Measurements from ENCODE around the gene CCSER1.
A peak's percentile ranks its signal among the peaks of the same experiment; 100 is the strongest.

The CCSER1 gene
- 1.0 to 2.4 (median 1.9) reads per million in 3 donors for total RNA-seq

GRCh38 chr4:90127223-90127705 lies at the start of gene CCSER1:
Gene CCSER1 (plus strand): TSS chr4:90127394.
- Histone ChIP-seq H3K27me3 (replicated peaks; ENCODE audit: control insufficient read depth, insufficient read depth, low read length, poor library complexity, severe bottlenecking) (no peaks in the 10 kb centered on the region), H3K36me3 (ENCODE audit: control insufficient read depth, insufficient read depth, low read length) (no peaks in the 10 kb centered on the region), H3K27ac (ENCODE audit: insufficient read depth, low read length, poor library complexity, severe bottlenecking) (no peak within 1 kb of the TSS), H3K4me3 (ENCODE audit: insufficient read depth, low read depth, low read length, poor library complexity, severe bottlenecking) (peak within 1 kb of the TSS; percentile 51), H3K9me3 (ENCODE audit: control insufficient read depth, low read length) (no peaks in the 10 kb centered on the region), H3K4me1 (ENCODE audit: control insufficient read depth, insufficient read depth, low read length, poor library complexity, severe bottlenecking) (peaks cover 4% of the 10 kb centered on the region)
- peak; percentile 9 to 19 (median 11) for DNase-seq

DNA sequence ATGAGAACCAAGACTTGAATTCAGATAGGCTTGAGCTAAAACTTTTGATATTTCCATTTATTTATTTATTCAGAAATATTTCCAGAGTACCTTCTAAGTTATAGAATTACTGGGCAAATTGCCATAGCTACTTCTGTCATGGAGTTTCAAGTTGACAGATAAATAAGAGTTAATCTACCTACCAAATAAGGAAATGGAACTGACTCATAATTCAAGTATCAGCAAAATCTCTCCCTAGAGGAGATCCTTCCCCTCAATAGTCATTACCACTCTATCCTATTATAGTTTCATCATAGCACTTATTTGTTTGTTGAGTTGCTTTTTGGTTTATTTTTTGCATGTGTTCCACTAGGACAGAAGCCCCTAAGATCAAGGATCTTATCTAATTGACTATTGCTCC lies 48.8 kb upstream of the CCSER1 start:
- Histone ChIP-seq H3K36me3 (ENCODE audit: control insufficient read depth, insufficient read depth, low read length) (no peaks in the 10 kb centered on the region), H3K9me3 (ENCODE audit: control insufficient read depth, low read length) (no peaks in the 10 kb centered on the region), H3K4me1 (ENCODE audit: control insufficient read depth, insufficient read depth, low read length, poor library complexity, severe bottlenecking) (no peaks in the 10 kb centered on the region), H3K27ac (ENCODE audit: insufficient read depth, low read length, poor library complexity, severe bottlenecking) (no peak overlapping the region), H3K4me3 (ENCODE audit: insufficient read depth, low read depth, low read length, poor library complexity, severe bottlenecking) (no peak overlapping the region), H3K27me3 (replicated peaks; ENCODE audit: control insufficient read depth, insufficient read depth, low read length, poor library complexity, severe bottlenecking) (no peaks in the 10 kb centered on the region)
- DNase-seq: no peak

DNA sequence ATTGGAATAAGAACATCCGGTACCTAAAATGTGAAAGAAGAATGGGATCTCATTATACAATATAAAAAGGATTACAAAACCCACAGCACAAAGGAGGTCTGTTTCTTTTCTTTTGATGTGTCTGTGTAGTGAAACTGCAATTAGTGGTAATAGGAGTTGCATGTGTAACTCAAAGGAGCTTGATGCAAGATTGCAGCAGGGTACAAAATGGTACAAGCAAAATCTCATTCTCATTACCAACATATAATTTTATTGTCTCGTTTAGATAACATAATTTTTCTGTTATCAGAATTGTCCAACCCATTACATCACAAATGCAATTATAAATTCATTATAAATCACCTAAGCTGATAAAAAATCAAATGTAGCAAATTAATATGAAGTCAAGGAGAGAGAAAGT lies 47.1 kb upstream of the CCSER1 start:
- no peak for DNase-seq
- H3K27me3 ChIP-seq (replicated peaks; ENCODE audit: control insufficient read depth, insufficient read depth, low read length, poor library complexity, severe bottlenecking): no peaks in the 10 kb centered on the region
- H3K36me3 ChIP-seq (ENCODE audit: control insufficient read depth, insufficient read depth, low read length): no peaks in the 10 kb centered on the region
- H3K27ac ChIP-seq (ENCODE audit: insufficient read depth, low read length, poor library complexity, severe bottlenecking): no peak overlapping the region
- H3K4me3 ChIP-seq (ENCODE audit: insufficient read depth, low read depth, low read length, poor library complexity, severe bottlenecking): no peak overlapping the region
- H3K4me1 ChIP-seq (ENCODE audit: control insufficient read depth, insufficient read depth, low read length, poor library complexity, severe bottlenecking): no peaks in the 10 kb centered on the region
- no peaks in the 10 kb centered on the region for H3K9me3 ChIP-seq (ENCODE audit: control insufficient read depth, low read length)

GRCh38 chr4:90081432-90082144 lies 45.6 kb upstream of the CCSER1 start:
- no peaks in the 10 kb centered on the region for H3K4me1 ChIP-seq (ENCODE audit: control insufficient read depth, insufficient read depth, low read length, poor library complexity, severe bottlenecking)
- no peaks in the 10 kb centered on the region for H3K9me3 ChIP-seq (ENCODE audit: control insufficient read depth, low read length)
- H3K27ac ChIP-seq (ENCODE audit: insufficient read depth, low read length, poor library complexity, severe bottlenecking): no peak overlapping the region
- H3K4me3 ChIP-seq (ENCODE audit: insufficient read depth, low read depth, low read length, poor library complexity, severe bottlenecking): no peak overlapping the region
- H3K36me3 ChIP-seq (ENCODE audit: control insufficient read depth, insufficient read depth, low read length): no peaks in the 10 kb centered on the region
- DNase-seq: no peak
- H3K27me3 ChIP-seq (replicated peaks; ENCODE audit: control insufficient read depth, insufficient read depth, low read length, poor library complexity, severe bottlenecking): no peaks in the 10 kb centered on the region

GRCh38 chr4:90082449-90082848 lies 44.7 kb upstream of the CCSER1 start:
- no peaks in the 10 kb centered on the region for H3K36me3 ChIP-seq (ENCODE audit: control insufficient read depth, insufficient read depth, low read length)
- no peaks in the 10 kb centered on the region for H3K9me3 ChIP-seq (ENCODE audit: control insufficient read depth, low read length)

DNA sequence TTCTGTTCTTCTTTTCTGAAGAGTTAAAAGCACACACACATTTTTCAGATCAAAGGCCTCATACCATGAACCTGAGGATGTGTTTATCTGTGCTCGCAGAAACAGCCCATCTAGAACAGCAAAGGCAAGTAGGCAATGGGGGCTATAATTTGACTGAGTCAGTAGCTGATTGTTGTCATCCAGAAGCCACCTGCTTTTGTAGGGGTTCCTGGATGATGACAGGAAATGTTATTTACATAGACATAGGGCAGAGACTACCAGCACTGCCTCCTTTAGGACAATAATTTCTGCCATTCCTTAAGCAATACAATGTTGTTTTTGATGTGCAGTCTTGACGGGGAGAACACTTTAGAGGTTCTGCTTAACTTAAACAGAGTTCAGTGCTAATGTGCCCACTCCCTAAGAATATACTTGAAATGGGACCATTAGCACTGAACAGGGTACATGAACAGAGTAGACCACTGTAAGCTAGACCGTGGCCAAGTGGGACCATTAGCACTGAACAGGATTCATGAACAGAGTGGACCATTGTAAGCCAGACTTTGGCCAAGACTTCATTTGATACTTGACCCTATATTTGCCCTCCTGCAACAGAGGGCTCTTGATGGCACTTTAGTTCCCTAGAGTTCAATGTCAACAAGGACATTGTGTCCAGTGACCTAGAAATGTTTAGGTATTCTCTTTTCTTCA lies 42.8 kb upstream of the CCSER1 start:
- H3K27ac ChIP-seq (ENCODE audit: insufficient read depth, low read length, poor library complexity, severe bottlenecking): no peak overlapping the region
- no peaks in the 10 kb centered on the region for H3K36me3 ChIP-seq (ENCODE audit: control insufficient read depth, insufficient read depth, low read length)
- H3K27me3 ChIP-seq (replicated peaks; ENCODE audit: control insufficient read depth, insufficient read depth, low read length, poor library complexity, severe bottlenecking): no peaks in the 10 kb centered on the region
- H3K4me3 ChIP-seq (ENCODE audit: insufficient read depth, low read depth, low read length, poor library complexity, severe bottlenecking): no peak overlapping the region
- H3K4me1 ChIP-seq (ENCODE audit: control insufficient read depth, insufficient read depth, low read length, poor library complexity, severe bottlenecking): no peaks in the 10 kb centered on the region
- H3K9me3 ChIP-seq (ENCODE audit: control insufficient read depth, low read length): no peaks in the 10 kb centered on the region
- DNase-seq: no peak

More at GRCh38 chr4:90082449-90082848, 44.7 kb upstream of the CCSER1 start:
- H3K4me1 ChIP-seq (ENCODE audit: control insufficient read depth, insufficient read depth, low read length, poor library complexity, severe bottlenecking): no peaks in the 10 kb centered on the region
- no peak for DNase-seq
- H3K27me3 ChIP-seq (replicated peaks; ENCODE audit: control insufficient read depth, insufficient read depth, low read length, poor library complexity, severe bottlenecking): no peaks in the 10 kb centered on the region
- no peak overlapping the region for H3K4me3 ChIP-seq (ENCODE audit: insufficient read depth, low read depth, low read length, poor library complexity, severe bottlenecking)
- H3K27ac ChIP-seq (ENCODE audit: insufficient read depth, low read length, poor library complexity, severe bottlenecking): no peak overlapping the region

DNA sequence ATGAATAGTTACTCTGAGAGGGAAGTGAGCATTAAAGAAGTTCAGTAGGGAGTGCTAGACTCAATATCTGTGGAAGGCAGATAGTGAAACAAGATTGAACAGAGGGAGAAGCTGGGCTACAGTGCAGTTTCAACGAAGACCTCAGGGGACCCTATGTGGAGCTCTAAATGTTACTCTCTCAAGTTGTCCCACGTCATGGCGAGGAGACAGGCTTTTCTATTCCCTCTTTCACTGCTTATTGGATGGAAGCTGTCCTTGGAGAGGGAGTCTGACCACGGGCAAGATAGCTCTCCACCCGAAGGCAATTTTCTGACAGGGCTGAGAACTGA lies 42.3 kb upstream of the CCSER1 start:
- no peak for DNase-seq
- no peaks in the 10 kb centered on the region for H3K36me3 ChIP-seq (ENCODE audit: control insufficient read depth, insufficient read depth, low read length)
- H3K4me1 ChIP-seq (ENCODE audit: control insufficient read depth, insufficient read depth, low read length, poor library complexity, severe bottlenecking): no peaks in the 10 kb centered on the region
- H3K27me3 ChIP-seq (replicated peaks; ENCODE audit: control insufficient read depth, insufficient read depth, low read length, poor library complexity, severe bottlenecking): no peaks in the 10 kb centered on the region
- no peak overlapping the region for H3K27ac ChIP-seq (ENCODE audit: insufficient read depth, low read length, poor library complexity, severe bottlenecking)
- H3K9me3 ChIP-seq (ENCODE audit: control insufficient read depth, low read length): no peaks in the 10 kb centered on the region
- H3K4me3 ChIP-seq (ENCODE audit: insufficient read depth, low read depth, low read length, poor library complexity, severe bottlenecking): no peak overlapping the region

GRCh38 chr4:90093526-90093925 lies 33.7 kb upstream of the CCSER1 start:
- DNase-seq: no peak
- no peak overlapping the region for H3K27ac ChIP-seq (ENCODE audit: insufficient read depth, low read length, poor library complexity, severe bottlenecking)
- no peak overlapping the region for H3K4me3 ChIP-seq (ENCODE audit: insufficient read depth, low read depth, low read length, poor library complexity, severe bottlenecking)
- H3K36me3 ChIP-seq (ENCODE audit: control insufficient read depth, insufficient read depth, low read length): no peaks in the 10 kb centered on the region
- no peaks in the 10 kb centered on the region for H3K27me3 ChIP-seq (replicated peaks; ENCODE audit: control insufficient read depth, insufficient read depth, low read length, poor library complexity, severe bottlenecking)
- H3K9me3 ChIP-seq (ENCODE audit: control insufficient read depth, low read length): no peaks in the 10 kb centered on the region
- no peaks in the 10 kb centered on the region for H3K4me1 ChIP-seq (ENCODE audit: control insufficient read depth, insufficient read depth, low read length, poor library complexity, severe bottlenecking)

- H3K36me3 ChIP-seq (ENCODE audit: control insufficient read depth, insufficient read depth, low read length): no peaks in the 10 kb centered on the region
- H3K4me3 ChIP-seq (ENCODE audit: insufficient read depth, low read depth, low read length, poor library complexity, severe bottlenecking): no peak overlapping the region
- no peak for DNase-seq
- H3K27ac ChIP-seq (ENCODE audit: insufficient read depth, low read length, poor library complexity, severe bottlenecking): no peak overlapping the region
- H3K27me3 ChIP-seq (replicated peaks; ENCODE audit: control insufficient read depth, insufficient read depth, low read length, poor library complexity, severe bottlenecking): no peaks in the 10 kb centered on the region
- H3K9me3 ChIP-seq (ENCODE audit: control insufficient read depth, low read length): no peaks in the 10 kb centered on the region
- H3K4me1 ChIP-seq (ENCODE audit: control insufficient read depth, insufficient read depth, low read length, poor library complexity, severe bottlenecking): no peaks in the 10 kb centered on the region
Measured at GRCh38 chr4:90095000-90095399, 32.2 kb upstream of the CCSER1 start.

DNA sequence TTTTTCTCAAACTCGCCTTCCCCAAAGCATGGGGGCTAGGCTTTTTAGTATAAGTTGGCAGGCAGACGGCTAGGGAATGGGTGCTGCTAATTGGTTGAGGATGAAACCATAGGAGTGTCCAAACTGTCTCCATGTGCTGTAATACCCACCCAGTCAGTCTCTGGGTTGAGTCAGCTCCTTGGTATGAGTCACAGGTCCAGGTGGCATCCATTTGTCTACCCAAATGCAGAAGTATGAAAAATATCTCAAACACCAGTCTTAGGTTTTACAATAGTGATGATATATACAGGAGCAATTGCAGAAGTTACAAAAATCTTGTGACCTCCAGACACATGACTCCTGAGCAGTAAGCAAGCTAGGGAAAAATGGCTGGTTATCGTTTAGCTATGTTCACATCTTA lies 27.4 kb upstream of the CCSER1 start:
- H3K4me3 ChIP-seq (ENCODE audit: insufficient read depth, low read depth, low read length, poor library complexity, severe bottlenecking): no peak overlapping the region
- no peak overlapping the region for H3K27ac ChIP-seq (ENCODE audit: insufficient read depth, low read length, poor library complexity, severe bottlenecking)
- DNase-seq: no peak
- no peaks in the 10 kb centered on the region for H3K4me1 ChIP-seq (ENCODE audit: control insufficient read depth, insufficient read depth, low read length, poor library complexity, severe bottlenecking)
- no peaks in the 10 kb centered on the region for H3K36me3 ChIP-seq (ENCODE audit: control insufficient read depth, insufficient read depth, low read length)
- H3K27me3 ChIP-seq (replicated peaks; ENCODE audit: control insufficient read depth, insufficient read depth, low read length, poor library complexity, severe bottlenecking): no peaks in the 10 kb centered on the region
- H3K9me3 ChIP-seq (ENCODE audit: control insufficient read depth, low read length): no peaks in the 10 kb centered on the region

Measured in effector memory CD4-positive, alpha-beta T cell (primary cell).